Stromal cell of bone marrow (primary cell): ENCODE results near the gene CD99.
"Not testable (repeated sequence)": the region's sequence is repeated elsewhere in the genome, so short reads cannot be mapped to it uniquely, and the experiment has no call there.

Source experiments
- DNase-seq: peaks from one replicate; pipeline ENCODE4 v3.0.0-alpha.2; 2012; ENCODE audit warnings: low read depth

CD99 gene

DNA sequence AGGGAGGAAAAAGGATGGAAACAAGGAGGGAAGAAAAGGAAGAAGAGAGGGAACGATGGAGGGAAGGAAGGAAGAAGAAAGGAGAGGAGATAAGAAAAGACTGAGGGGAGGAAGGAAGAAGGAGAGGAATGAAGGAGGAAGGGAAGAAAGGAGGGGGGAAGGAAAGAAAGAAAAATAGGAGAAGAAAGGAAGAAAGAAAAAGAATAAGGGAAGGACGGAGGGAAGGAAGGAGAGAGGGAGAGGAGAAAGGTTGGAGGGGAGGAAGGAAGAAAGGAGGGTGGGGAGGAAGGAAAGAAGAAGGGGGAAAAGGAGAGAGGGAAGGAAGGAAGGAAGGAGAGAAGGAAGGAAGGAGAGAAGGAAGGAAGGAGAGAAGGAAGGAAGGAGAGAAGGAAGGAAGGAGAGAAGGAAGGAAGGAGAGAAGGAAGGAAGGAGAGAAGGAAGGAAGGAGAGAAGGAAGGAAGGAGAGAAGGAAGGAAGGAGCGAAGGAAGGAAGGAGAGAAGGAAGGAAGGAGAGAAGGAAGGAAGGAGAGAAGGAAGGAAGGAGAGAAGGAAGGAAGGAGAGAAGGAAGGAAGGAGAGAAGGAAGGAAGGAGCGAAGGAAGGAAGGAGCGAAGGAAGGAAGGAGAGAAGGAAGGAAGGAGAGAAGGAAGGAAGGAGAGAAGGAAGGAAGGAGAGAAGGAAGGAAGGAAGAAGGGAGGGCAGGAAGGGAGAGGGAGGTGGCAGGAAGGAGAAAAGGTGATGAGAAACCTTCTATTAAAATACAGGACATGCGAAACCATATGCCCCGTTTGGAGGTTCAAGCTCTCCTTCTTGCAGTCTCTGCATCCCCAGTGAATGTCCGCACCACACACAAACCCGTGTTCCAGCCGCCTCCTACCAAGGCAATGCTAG, 82.3 kb downstream of the CD99 start:
- not testable (repeated sequence) for DNase-seq

DNA sequence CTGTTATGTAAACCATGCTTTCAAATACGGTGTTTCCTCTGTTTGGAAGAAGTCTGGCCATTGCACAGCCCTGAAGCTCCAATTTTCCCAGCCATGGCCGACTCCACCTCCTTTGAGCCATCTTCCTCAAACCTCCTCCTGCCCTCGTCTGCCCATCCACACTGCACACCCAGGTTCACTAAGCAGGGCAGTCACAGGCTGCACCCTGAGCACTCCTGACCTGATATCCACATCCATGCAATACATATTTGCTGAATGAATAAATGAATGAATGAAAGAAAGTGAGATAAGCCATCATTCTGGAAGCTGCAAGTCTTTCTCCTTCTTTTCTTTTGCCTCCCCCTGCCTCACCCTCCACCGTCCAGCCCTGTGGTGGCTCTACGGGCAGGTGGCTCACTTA, 83.0 kb downstream of the CD99 start:
- no peak for DNase-seq

DNA sequence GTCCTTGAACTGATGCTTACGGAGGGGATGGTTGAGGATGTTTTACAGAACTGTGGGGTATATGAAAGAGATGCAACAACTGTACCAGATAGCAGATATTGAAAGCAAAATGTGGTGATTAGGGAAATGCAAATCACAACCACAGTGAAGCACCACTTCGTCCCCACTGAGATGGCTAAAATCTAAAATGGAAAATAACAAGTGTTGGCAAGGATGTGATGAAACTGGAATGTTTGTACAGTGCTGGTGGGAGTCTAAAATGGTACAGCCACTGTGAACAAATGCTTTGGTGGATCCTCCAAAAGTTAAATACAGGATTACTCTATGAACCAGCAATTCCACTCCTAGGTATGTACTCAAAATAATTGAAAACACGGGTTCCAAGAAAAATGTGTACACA, 83.7 kb downstream of the CD99 start:
- DNase-seq: no peak

DNA sequence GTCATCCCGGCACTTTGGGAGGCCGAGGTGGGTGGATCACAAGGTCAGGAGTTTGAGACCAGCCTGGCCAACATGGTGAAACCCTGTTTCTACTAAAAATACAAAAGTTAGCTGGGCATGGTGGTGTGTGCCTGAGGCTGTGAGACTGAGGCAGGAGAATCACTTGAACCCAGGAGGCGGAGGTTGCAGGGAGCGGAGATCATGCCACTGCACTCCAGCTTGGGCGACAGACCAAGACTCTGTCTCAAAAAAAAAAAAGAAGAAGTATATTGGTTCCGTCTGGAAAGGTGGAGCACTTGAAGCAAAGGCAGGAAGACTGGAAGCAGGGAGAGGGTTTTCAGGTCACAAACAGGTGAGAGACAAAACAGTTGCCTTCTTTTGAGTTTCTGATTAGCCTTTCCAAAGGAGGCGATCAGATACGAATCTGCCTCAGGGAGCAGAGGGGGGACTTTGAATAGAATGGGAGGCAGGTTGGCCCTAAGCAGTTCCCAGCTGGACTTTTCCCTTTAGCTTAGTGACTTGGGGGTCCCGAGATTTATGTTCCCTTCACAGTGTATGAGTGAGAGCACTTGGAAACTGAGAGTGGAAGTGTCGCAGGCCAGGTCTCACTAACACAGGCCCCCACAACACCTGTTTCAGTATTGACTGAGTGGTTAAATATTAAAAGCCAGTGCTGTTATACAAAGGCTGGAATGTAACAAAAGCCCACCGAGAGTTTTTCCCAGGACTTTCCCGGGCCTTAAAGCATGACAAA, 89.6 kb downstream of the CD99 start:
- DNase-seq: not testable (repeated sequence)

DNA sequence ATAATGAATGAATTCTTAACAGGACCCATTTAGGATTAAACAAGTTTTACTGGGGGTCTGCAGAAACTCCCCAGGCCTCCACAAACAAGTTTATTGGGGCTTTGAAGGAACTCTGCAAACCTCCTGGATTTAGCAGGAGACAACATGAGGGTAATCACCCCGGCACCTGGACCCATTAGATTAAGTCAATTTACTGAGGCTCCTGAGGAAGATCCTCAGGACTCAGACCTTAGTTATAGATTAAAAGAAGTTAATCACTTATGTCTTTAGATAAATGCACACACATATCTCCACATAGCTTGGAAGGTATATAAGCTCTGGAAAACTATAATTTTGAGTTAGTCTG, 90.1 kb downstream of the CD99 start:
- DNase-seq: no peak

DNA sequence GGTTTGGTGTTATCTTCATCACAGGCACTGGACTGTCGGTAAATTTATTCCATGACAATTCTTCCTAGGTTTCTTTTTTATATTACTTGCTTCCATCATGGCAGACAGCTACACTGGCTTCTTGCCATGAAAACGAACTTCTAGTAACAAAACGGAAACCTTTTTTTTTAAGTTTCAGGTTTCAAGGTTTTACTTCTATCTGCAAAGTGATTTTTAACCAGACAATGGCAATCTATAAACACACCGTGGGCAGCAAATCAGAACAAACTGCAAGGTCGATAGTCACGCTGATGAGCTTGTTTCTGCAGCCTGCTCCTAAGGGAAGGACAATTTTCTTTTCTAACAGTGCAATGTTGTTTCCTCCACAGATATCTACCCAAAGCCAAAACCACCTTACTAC, 90.6 kb downstream of the CD99 start:
- DNase-seq: no peak

DNA sequence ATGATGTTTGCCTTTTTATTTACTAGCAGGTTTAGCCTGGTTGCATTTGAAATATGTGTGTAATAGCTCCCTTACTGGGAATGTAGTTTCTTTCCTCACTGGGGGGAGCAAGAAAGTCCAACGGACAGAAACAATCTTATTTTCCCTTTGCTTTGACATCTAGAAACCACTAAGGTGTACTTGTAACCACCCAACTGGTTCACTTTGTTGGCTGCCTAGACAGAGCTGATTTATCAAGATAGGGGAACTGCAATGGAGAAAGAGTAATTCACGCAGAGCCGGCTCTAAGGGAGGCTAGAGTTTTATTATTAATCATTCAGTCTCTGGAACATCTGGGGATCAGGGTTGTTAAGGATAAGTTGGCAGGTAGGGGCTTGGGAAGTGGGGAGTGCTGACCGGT, 91.1 kb downstream of the CD99 start:
- DNase-seq: no peak

DNA sequence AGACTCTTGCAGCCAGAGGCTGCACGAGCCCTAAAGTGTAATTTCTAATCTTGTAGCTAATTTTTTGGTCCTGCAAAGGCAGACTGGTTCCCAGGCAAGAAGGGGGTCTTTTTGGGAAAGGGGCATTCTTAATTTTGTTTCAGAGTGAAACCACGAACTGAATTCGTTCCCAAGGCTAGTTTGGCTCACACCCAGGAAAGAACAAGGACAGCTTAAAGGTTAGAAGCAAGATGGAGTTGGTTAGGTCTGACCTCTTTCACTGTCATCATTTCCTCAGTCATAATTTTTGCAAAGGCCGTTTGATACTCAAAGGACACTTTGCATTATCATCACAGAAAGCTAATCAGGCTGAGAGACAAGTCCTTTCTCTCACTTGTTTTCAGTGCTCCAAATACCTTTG, 91.7 kb downstream of the CD99 start:
- DNase-seq: no peak

DNA sequence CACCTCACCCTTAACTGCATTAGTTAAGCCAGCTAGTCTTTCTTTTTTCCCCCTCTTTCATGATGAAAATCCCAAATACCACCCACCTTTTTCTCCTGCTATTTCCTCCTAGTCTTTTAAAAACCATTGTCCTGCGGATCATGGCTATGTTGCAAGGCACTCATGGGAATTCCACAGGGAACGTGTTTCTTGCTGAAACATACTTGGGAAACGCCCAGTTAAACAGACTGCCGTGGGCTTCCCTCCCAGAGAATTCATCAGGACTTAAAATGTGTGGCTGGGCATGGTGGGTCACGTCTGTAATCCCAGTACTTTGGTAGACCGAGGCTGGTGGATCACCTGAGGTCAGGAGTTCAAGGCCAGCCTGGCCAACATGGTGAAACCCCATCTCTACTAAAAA, 92.9 kb downstream of the CD99 start:
- DNase-seq: peak; percentile 41

DNA sequence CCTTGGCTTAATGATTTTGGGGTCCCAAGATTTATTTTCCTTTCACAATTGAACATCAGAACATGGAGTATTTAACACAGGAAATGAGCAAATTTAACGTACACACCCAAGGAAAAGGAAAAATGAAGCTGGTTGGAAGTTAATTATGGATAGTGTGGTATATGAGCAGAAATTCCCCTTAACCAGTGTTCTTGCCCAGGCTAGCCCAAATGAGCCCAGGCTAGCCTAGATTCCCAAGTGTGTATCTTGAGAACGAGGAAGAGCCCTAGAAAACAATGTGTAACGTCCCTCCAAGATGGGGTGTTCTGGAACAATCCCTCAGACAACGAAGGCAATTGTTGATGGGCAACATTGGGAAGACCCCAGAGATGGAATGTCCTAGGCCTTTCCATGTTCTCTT, 94.4 kb downstream of the CD99 start:
- DNase-seq: no peak

DNA sequence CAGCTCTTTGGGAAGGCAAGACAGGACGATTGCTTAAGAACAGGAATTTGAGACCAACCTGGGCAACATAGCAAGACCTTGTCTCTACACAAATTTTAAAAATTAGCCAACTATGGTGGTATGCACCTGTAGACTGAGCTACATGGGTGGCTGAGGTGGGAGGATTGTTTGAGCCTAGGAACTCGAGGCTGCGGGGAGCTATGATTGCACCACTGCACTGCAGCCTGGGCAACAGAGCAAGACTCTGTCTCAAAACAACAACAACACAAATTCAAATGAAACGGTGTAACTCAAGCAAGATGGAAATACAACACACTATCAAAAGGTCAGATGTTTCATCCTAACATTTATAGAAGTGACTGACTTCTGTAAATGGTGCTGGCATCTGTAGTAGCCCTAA, 97.9 kb downstream of the CD99 start:
- DNase-seq: no peak

DNA sequence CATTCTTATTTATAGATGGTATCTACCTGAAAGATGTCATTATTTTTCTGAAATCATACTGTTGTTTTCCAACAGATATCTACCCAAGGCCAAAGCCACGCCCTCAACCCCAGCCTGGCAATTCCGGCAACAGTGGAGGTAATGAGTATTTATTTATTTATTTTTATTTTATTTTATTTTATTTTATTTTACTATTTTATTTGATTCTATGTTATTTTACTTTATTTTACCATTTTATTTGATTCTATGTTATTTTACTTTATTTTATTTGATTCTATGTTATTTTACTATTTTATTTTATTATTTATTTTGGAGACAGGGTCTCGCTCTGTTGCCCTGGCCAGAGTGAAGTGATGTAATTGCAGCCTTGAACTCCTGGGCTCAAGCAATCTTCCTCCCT, 98.5 kb downstream of the CD99 start:
- DNase-seq: no peak
